Esophagus muscularis mucosa (tissue), 4 donors: ENCODE results near the gene XIRP2. TPM values are rescaled to one million over a fixed set of nuclear protein-coding genes. Genes with fewer than 3 reads are reported as not detected.

Experiments
- DNase-seq: peaks from one replicate; pipeline ENCODE4 v3.0.0-alpha.2; 2017; ENCODE audit errors: extremely low spot score
- H3K27ac ChIP-seq, 4 donors: fragments of 200-600 bp; sonication (generic); replicated peaks in 1 of 4; 1 replicate in 3 of 4; 2 replicates in 1 of 4; pipeline ENCODE4 v1.5.1; 2016 to 2019; ENCODE audit warnings: mild to moderate bottlenecking in 1 of 4
- H3K27me3 ChIP-seq, 4 donors: fragments of 200-600 bp; sonication (generic); one replicate each; pipeline versions ENCODE4 v1.5.1 to v1.6.0; 2016 to 2019
- H3K36me3 ChIP-seq, 4 donors: fragments of 200-600 bp; sonication (generic); one replicate each; pipeline ENCODE4 v1.5.1; 2016 to 2019
- H3K4me1 ChIP-seq, 4 donors: fragments of 200-600 bp; sonication (generic); one replicate each; pipeline ENCODE4 v1.5.1; 2016 to 2019
- H3K4me3 ChIP-seq, 4 donors: fragments of 200-600 bp; sonication (generic); 1 replicate in 2 of 4; 2 replicates in 2 of 4; pipeline ENCODE4 v1.5.1; 2016 to 2019; ENCODE audit warnings: mild to moderate bottlenecking in 4 of 4, moderate library complexity in 1 of 4
- H3K9me3 ChIP-seq, 4 donors: fragments of 200-600 bp; sonication (generic); 1 replicate in 3 of 4; 2 replicates in 1 of 4; pipeline ENCODE4 v1.5.1; 2016 to 2019
- CTCF ChIP-seq, 3 experiments: fragments of 200-600 bp in 2 of 3; fragments of 450-650 bp in 1 of 3; sonication (generic) in 2 of 3; IDR thresholded peaks; one replicate each; pipeline ENCODE4 v1.5.1; 2017 to 2019; ENCODE audit warnings: antibody characterized with exemption in 3 of 3, mild to moderate bottlenecking in 2 of 3, moderate library complexity in 1 of 3
- EP300 ChIP-seq: sonication (generic); formaldehyde crosslinking; IDR thresholded peaks from one replicate; pipeline ENCODE4 v1.6.1; 2017; ENCODE audit warnings: antibody characterized with exemption
- POLR2A ChIP-seq: fragments of 450-650 bp; IDR thresholded peaks from one replicate; pipeline ENCODE4 v1.6.1; 2017; ENCODE audit warnings: antibody characterized with exemption, moderate library complexity, mild to moderate bottlenecking, low read depth
- POLR2AphosphoS5 ChIP-seq, 2 donors: sonication (generic); formaldehyde crosslinking; IDR thresholded peaks; one replicate each; pipeline ENCODE4 v1.6.1; 2017; ENCODE audit warnings: antibody characterized with exemption in 2 of 2
- WGBS: methylation state at CpG from one replicate; pipeline ENCODE4 v1.1.5; 2018; 5-methylcytosine and 5-hydroxymethylcytosine counted together
- intact Hi-C: fragments of 100-400 bp; cut with DNase I; formaldehyde crosslinking; loops from one replicate; pipeline ENCODE4 v1.15.1; 2023
- total RNA-seq, 4 donors: library from RNA; depleted of rRNA; stranded (reverse); fragments of >200 nt; gene quantifications; one replicate each; pipeline versions ENCODE4 v1.1.0 to v1.2.1, GENCODE V29; 2016

XIRP2 gene
- total RNA-seq, 4 donors from 2014 or later: 0.06 TPM; not detected in 3

GRCh38 chr2:167147271-167147941 lies 259.1 kb downstream of the XIRP2 start:
- 78% methylated on average over 6 of the region's 6 CpGs for WGBS
- no peak overlapping the region for H3K4me3 ChIP-seq
- H3K27me3 ChIP-seq: no peaks in the 10 kb centered on the region
- intact Hi-C loops: loop anchor here (5.0 kb wide), 1 partner anchor 40 kb away; no protein-coding TSS in a partner anchor
- no peaks in the 10 kb centered on the region for H3K9me3 ChIP-seq
- H3K27ac ChIP-seq: no peak overlapping the region
- no peaks in the 10 kb centered on the region for H3K36me3 ChIP-seq
- H3K4me1 ChIP-seq: peaks cover 0 to 7% (median 0%) of the 10 kb centered on the region in 4 donors
- TF ChIP-seq CTCF (IDR thresholded peaks at IDR 0.05): no peak
- TF ChIP-seq EP300: no peak
- no peak for TF ChIP-seq POLR2AphosphoS5 (IDR thresholded peaks at IDR 0.05)
- no peak for TF ChIP-seq POLR2A
- no peak for DNase-seq

- no peak overlapping the region for H3K27ac ChIP-seq
- intact Hi-C loops: no loop called here
- H3K4me1 ChIP-seq: no peaks in the 10 kb centered on the region
- H3K36me3 ChIP-seq: no peaks in the 10 kb centered on the region
- H3K4me3 ChIP-seq: no peak overlapping the region
- DNase-seq: no peak
- TF ChIP-seq POLR2AphosphoS5 (IDR thresholded peaks at IDR 0.05): no peak
- no peak for TF ChIP-seq POLR2A
- no peak for TF ChIP-seq CTCF (IDR thresholded peaks at IDR 0.05)
- TF ChIP-seq EP300: no peak
- WGBS: 94% methylated on average over 1 of the region's 1 CpG
- no peaks in the 10 kb centered on the region for H3K9me3 ChIP-seq
- H3K27me3 ChIP-seq: no peaks in the 10 kb centered on the region
Measured at GRCh38 chr2:167151894-167152293, 263.6 kb downstream of the XIRP2 start.

- no peaks in the 10 kb centered on the region for H3K36me3 ChIP-seq
- intact Hi-C loops: no loop called here
- no peaks in the 10 kb centered on the region for H3K9me3 ChIP-seq
- H3K27me3 ChIP-seq: no peaks in the 10 kb centered on the region
- TF ChIP-seq POLR2AphosphoS5 (IDR thresholded peaks at IDR 0.05) (no peak), EP300 (no peak), CTCF (IDR thresholded peaks at IDR 0.05) (no peak), POLR2A (no peak)
- H3K4me1 ChIP-seq: no peaks in the 10 kb centered on the region
- H3K4me3 ChIP-seq: no peak overlapping the region
- no peak overlapping the region for H3K27ac ChIP-seq
- DNase-seq: no peak
- 44% methylated on average over 1 of the region's 1 CpG for WGBS
Measured at GRCh38 chr2:167157523-167157922, 269.2 kb downstream of the XIRP2 start.

GRCh38 chr2:167177196-167177595 lies 288.9 kb downstream of the XIRP2 start:
- no peaks in the 10 kb centered on the region for H3K36me3 ChIP-seq
- intact Hi-C loops: no loop called here
- DNase-seq: no peak
- H3K4me1 ChIP-seq: no peaks in the 10 kb centered on the region
- H3K27ac ChIP-seq: no peak overlapping the region
- TF ChIP-seq POLR2AphosphoS5 (IDR thresholded peaks at IDR 0.05): no peak
- TF ChIP-seq CTCF (IDR thresholded peaks at IDR 0.05): no peak
- no peak for TF ChIP-seq EP300
- no peak for TF ChIP-seq POLR2A
- no peaks in the 10 kb centered on the region for H3K27me3 ChIP-seq
- H3K9me3 ChIP-seq: peaks cover 0 to 3% (median 0%) of the 10 kb centered on the region in 4 donors
- H3K4me3 ChIP-seq: no peak overlapping the region

- intact Hi-C loops: no loop called here
- no peaks in the 10 kb centered on the region for H3K9me3 ChIP-seq
- H3K27me3 ChIP-seq: no peaks in the 10 kb centered on the region
- TF ChIP-seq CTCF (IDR thresholded peaks at IDR 0.05): no peak
- no peak for TF ChIP-seq POLR2A
- TF ChIP-seq POLR2AphosphoS5 (IDR thresholded peaks at IDR 0.05): no peak
- no peak for TF ChIP-seq EP300
- no peaks in the 10 kb centered on the region for H3K36me3 ChIP-seq
- 67% methylated on average over 3 of the region's 3 CpGs for WGBS
- H3K4me3 ChIP-seq: no peak overlapping the region
- no peak overlapping the region for H3K27ac ChIP-seq
- no peak for DNase-seq
- H3K4me1 ChIP-seq: no peaks in the 10 kb centered on the region
Measured at GRCh38 chr2:167181134-167181533, 292.9 kb downstream of the XIRP2 start.
